Measurements from ENCODE around the gene AGAP1.

Gene AGAP1

DNA sequence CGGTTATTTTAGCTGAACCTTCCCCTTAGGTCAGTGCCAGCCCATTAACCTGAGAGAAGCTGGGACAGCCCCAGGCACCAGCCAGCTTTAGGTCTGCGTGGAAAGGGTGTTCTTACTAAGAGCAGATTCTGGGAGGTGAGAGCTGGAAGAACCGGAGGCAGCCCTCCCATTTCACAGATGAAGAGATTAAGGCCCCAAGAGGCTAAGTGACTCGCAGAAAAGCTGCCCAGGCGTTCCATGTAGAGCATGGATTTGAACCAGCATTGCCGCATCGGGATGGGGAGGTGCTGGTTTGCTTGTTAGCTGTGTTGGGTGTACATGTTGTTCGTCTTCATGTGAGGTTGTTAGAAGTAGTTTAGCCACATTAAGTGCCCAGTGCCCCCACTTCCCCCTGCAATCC lies 203.2 kb downstream of the AGAP1 start:
- H3K4me3 ChIP-seq (ENCODE audit: low read length in 2 of 2), result no peak overlapping the region
- peaks cover 0 to 7% of the 10 kb centered on the region in 2 donors for H3K4me1 ChIP-seq (ENCODE audit: control insufficient read depth in 2 of 2, insufficient read depth in 2 of 2, low read length in 2 of 2)
- H3K27me3 ChIP-seq (ENCODE audit: control insufficient read depth in 2 of 2, insufficient read depth in 2 of 2, low read length in 2 of 2), result no peaks in the 10 kb centered on the region
- H3K9ac ChIP-seq (ENCODE audit: low read depth in 1 of 2, low read length in 2 of 2), result no peak overlapping the region
- no peak overlapping the region for H3K27ac ChIP-seq (ENCODE audit: low read depth in 2 of 2, low read length in 2 of 2)
- H3K9me3 ChIP-seq (ENCODE audit: control insufficient read depth in 2 of 2, low read length in 2 of 2), result no peaks in the 10 kb centered on the region
- no peaks in the 10 kb centered on the region for H3K36me3 ChIP-seq (ENCODE audit: control insufficient read depth in 2 of 2, insufficient read depth in 2 of 2, low read length in 2 of 2)

DNA sequence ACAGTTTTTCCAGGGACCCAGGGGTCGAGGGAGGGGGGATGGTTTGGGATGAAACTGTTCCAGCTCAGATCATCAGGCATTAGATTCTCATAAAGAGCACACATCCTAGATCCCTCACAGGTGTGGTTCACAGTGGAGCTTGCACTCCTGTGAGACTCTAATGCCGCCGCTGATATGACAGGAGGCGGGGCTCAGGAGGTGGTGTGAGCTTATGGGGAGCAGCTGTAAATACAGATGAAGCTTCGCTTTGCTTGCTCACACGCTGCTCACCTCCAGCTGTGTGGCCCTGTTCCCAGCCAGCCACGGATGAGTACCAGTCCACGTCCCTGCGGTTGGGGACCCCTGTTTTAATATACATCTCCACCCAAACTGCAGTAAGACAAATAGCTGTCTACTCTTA lies 204.2 kb downstream of the AGAP1 start:
- peaks cover 8 to 12% of the 10 kb centered on the region in 2 donors for H3K4me1 ChIP-seq (ENCODE audit: control insufficient read depth in 2 of 2, insufficient read depth in 2 of 2, low read length in 2 of 2)
- H3K9me3 ChIP-seq (ENCODE audit: control insufficient read depth in 2 of 2, low read length in 2 of 2), result no peaks in the 10 kb centered on the region
- H3K4me3 ChIP-seq (ENCODE audit: low read length in 2 of 2), result no peak overlapping the region
- H3K27ac ChIP-seq (ENCODE audit: low read depth in 2 of 2, low read length in 2 of 2), result no peak overlapping the region
- H3K9ac ChIP-seq (ENCODE audit: low read depth in 1 of 2, low read length in 2 of 2), result no peak overlapping the region
- no peaks in the 10 kb centered on the region for H3K36me3 ChIP-seq (ENCODE audit: control insufficient read depth in 2 of 2, insufficient read depth in 2 of 2, low read length in 2 of 2)
- H3K27me3 ChIP-seq (ENCODE audit: control insufficient read depth in 2 of 2, insufficient read depth in 2 of 2, low read length in 2 of 2), result no peaks in the 10 kb centered on the region

DNA sequence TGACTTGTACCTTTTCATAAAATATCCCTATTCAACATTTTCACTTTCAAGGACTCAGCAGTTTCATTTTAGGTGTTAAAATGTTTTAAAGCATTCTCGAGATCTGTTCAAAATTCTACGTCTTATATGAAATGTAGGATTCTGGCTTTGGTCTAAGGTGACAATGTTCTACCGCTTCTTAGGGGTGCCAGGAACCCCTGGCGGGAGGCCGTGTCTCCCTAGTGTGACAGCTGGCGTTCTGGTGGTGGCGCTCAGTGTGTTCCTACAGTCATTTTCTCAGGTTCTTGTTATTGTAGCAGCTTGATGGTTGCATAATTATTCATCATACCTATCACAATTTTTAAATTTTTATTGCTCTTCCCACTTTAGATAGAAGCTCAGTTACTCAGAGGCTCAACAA lies 204.6 kb downstream of the AGAP1 start:
- H3K9me3 ChIP-seq (ENCODE audit: control insufficient read depth in 2 of 2, low read length in 2 of 2), result no peaks in the 10 kb centered on the region
- H3K4me3 ChIP-seq (ENCODE audit: low read length in 2 of 2), result no peak overlapping the region
- H3K9ac ChIP-seq (ENCODE audit: low read depth in 1 of 2, low read length in 2 of 2), result no peak overlapping the region
- no peaks in the 10 kb centered on the region for H3K27me3 ChIP-seq (ENCODE audit: control insufficient read depth in 2 of 2, insufficient read depth in 2 of 2, low read length in 2 of 2)
- H3K27ac ChIP-seq (ENCODE audit: low read depth in 2 of 2, low read length in 2 of 2), result no peak overlapping the region
- no peaks in the 10 kb centered on the region for H3K36me3 ChIP-seq (ENCODE audit: control insufficient read depth in 2 of 2, insufficient read depth in 2 of 2, low read length in 2 of 2)
- peaks cover 11 to 14% of the 10 kb centered on the region in 2 donors for H3K4me1 ChIP-seq (ENCODE audit: control insufficient read depth in 2 of 2, insufficient read depth in 2 of 2, low read length in 2 of 2)

DNA sequence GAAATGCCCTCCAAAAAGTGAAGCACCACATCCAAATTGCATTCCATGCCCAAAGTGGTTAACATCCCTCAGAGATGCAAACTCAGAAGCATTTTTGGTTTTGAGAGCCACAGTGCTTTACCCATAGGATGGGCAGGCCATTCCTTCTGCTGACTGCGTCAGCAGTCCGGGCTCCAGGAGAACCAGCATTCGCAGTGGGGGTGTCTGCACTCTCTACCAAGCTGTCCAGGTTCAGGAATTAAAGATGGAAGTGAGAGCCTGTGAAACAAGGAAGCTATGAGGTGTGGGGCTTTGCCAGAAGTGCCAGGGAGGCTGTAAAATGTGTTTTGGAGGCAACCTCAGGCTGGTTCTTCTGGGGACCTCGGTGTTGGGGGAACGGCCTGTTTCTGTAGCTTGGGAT lies 205.7 kb downstream of the AGAP1 start:
- Histone ChIP-seq H3K4me1 (ENCODE audit: control insufficient read depth in 2 of 2, insufficient read depth in 2 of 2, low read length in 2 of 2) (peaks cover 11 to 14% of the 10 kb centered on the region in 2 donors), H3K4me3 (ENCODE audit: low read length in 2 of 2) (no peak overlapping the region), H3K9ac (ENCODE audit: low read depth in 1 of 2, low read length in 2 of 2) (no peak overlapping the region), H3K27me3 (ENCODE audit: control insufficient read depth in 2 of 2, insufficient read depth in 2 of 2, low read length in 2 of 2) (no peaks in the 10 kb centered on the region), H3K9me3 (ENCODE audit: control insufficient read depth in 2 of 2, low read length in 2 of 2) (no peaks in the 10 kb centered on the region), H3K36me3 (ENCODE audit: control insufficient read depth in 2 of 2, insufficient read depth in 2 of 2, low read length in 2 of 2) (no peaks in the 10 kb centered on the region), H3K27ac (ENCODE audit: low read depth in 2 of 2, low read length in 2 of 2) (no peak overlapping the region)

DNA sequence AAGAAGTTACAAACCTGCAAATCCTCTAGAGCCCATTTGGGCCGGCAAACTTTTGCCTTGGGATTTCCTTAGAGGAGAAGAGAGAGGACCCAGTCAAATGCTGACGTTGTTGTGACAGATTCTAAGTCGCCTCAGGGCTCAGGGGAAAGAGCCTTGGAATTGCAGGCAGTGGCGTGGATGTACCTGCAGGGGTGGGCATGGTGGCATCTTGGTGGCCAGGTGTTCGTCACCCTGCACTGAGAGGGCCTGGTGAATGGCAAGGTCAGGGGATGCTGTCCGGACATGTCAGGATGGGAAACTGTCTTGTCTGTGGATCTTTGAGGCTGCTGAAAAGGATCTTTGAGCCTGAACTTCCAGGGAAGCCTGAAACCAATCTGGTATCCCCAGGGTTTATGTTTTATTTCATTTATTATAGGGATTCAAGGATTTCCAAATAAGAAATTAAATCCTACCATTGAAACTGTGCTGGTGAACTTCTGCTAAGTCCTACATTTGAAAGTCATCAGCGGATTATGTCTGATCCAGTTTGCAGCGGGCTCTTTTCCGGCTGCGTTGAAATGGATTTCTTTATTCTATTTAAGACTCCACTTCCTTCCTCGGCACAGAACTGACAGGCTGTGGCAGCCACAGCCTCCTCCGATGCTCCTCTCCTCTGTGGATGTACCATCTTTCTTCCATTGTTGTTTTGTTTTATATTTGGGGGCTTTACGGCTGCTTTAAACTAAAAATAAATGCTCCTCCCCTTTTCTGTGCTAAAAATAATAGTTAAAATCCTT lies 207.6 kb downstream of the AGAP1 start:
- Histone ChIP-seq H3K9ac (ENCODE audit: low read depth in 1 of 2, low read length in 2 of 2) (no peak overlapping the region), H3K27me3 (ENCODE audit: control insufficient read depth in 2 of 2, insufficient read depth in 2 of 2, low read length in 2 of 2) (no peaks in the 10 kb centered on the region), H3K4me3 (ENCODE audit: low read length in 2 of 2) (no peak overlapping the region), H3K4me1 (ENCODE audit: control insufficient read depth in 2 of 2, insufficient read depth in 2 of 2, low read length in 2 of 2) (peaks cover 15 to 20% of the 10 kb centered on the region in 2 donors), H3K36me3 (ENCODE audit: control insufficient read depth in 2 of 2, insufficient read depth in 2 of 2, low read length in 2 of 2) (no peaks in the 10 kb centered on the region), H3K9me3 (ENCODE audit: control insufficient read depth in 2 of 2, low read length in 2 of 2) (no peaks in the 10 kb centered on the region), H3K27ac (ENCODE audit: low read depth in 2 of 2, low read length in 2 of 2) (no peak overlapping the region)

DNA sequence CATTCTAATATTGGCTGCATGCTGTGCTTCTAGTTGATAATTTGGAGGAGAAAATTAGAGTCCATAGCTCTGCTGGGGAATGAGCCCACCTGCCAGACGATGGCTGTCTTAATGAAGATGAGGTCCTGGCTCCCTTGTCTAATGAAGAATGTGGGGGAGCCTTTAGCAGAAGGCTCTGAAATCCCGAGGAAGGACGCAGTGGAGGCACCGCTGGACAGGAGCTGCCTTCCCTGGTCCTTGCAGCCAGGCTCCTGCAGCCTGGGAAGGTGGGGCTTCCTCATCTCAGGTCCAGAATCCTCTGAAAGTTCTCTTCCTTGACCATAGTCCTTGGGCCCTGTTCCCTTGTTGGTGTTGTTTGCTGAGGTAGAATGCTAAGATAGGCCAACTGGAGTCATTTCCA lies 208.3 kb downstream of the AGAP1 start:
- Histone ChIP-seq H3K36me3 (ENCODE audit: control insufficient read depth in 2 of 2, insufficient read depth in 2 of 2, low read length in 2 of 2) (no peaks in the 10 kb centered on the region), H3K27ac (ENCODE audit: low read depth in 2 of 2, low read length in 2 of 2) (peak overlapping the region; percentile 13 to 50), H3K9ac (ENCODE audit: low read depth in 1 of 2, low read length in 2 of 2) (no peak overlapping the region), H3K27me3 (ENCODE audit: control insufficient read depth in 2 of 2, insufficient read depth in 2 of 2, low read length in 2 of 2) (no peaks in the 10 kb centered on the region), H3K4me3 (ENCODE audit: low read length in 2 of 2) (no peak overlapping the region), H3K9me3 (ENCODE audit: control insufficient read depth in 2 of 2, low read length in 2 of 2) (no peaks in the 10 kb centered on the region), H3K4me1 (ENCODE audit: control insufficient read depth in 2 of 2, insufficient read depth in 2 of 2, low read length in 2 of 2) (peaks cover 20 to 21% of the 10 kb centered on the region in 2 donors)

DNA sequence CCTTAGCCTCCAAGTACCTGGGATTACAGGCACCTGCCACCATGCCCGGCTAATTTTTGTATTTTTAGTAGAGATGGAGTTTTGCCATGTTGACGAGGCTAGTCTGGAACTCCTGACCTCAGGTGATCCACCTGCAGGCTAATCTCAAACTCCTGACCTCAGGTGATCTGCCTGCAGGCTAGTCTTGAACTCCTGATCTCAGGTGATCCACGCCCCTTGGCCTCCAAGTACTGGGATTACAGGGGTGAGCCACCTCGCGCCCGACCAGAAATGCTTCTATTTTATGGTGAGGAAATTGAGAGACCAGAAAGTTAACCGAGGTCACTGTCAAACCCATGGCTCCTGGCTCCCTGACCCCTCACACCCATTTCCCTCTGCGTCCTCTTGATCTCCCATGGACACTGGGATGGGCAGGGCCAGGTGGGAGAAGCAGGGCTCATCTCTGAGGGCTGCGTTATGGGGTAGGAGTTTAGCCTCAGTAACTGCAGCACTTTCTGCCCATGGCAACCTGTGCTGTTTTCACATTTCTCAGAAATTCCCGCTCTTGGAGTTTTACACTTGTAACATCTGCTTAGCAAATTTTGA lies 210.0 kb downstream of the AGAP1 start:
- Histone ChIP-seq H3K36me3 (ENCODE audit: control insufficient read depth in 2 of 2, insufficient read depth in 2 of 2, low read length in 2 of 2) (no peaks in the 10 kb centered on the region), H3K27me3 (ENCODE audit: control insufficient read depth in 2 of 2, insufficient read depth in 2 of 2, low read length in 2 of 2) (no peaks in the 10 kb centered on the region), H3K9ac (ENCODE audit: low read depth in 1 of 2, low read length in 2 of 2) (no peak overlapping the region), H3K4me3 (ENCODE audit: low read length in 2 of 2) (no peak overlapping the region), H3K4me1 (ENCODE audit: control insufficient read depth in 2 of 2, insufficient read depth in 2 of 2, low read length in 2 of 2) (peaks cover 22 to 35% of the 10 kb centered on the region in 2 donors), H3K9me3 (ENCODE audit: control insufficient read depth in 2 of 2, low read length in 2 of 2) (no peaks in the 10 kb centered on the region), H3K27ac (ENCODE audit: low read depth in 2 of 2, low read length in 2 of 2) (no peak overlapping the region)

DNA sequence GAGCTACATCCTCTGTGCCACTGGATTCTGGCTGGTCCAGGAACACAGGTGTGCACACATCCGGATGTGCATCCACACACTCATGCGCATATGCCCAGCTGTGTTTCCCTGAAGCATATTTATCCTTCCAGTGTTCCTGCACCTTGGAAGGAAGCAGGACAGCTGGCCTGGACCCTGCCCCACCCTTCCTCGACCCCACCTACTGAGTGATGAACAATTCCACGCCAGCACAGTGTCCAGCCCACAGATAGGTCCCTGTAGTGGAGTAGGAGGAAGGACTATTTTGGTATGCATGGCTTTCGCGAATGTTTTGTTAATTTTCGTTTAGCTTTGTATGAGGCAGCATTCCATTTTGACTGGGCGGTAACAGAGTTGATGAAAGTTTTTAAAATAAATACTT lies 211.5 kb downstream of the AGAP1 start:
- Histone ChIP-seq H3K4me1 (ENCODE audit: control insufficient read depth in 2 of 2, insufficient read depth in 2 of 2, low read length in 2 of 2) (peaks cover 34 to 46% of the 10 kb centered on the region in 2 donors), H3K9ac (ENCODE audit: low read depth in 1 of 2, low read length in 2 of 2) (no peak overlapping the region), H3K27me3 (ENCODE audit: control insufficient read depth in 2 of 2, insufficient read depth in 2 of 2, low read length in 2 of 2) (no peaks in the 10 kb centered on the region), H3K36me3 (ENCODE audit: control insufficient read depth in 2 of 2, insufficient read depth in 2 of 2, low read length in 2 of 2) (peaks cover 0 to 3% of the 10 kb centered on the region in 2 donors), H3K9me3 (ENCODE audit: control insufficient read depth in 2 of 2, low read length in 2 of 2) (no peaks in the 10 kb centered on the region), H3K27ac (ENCODE audit: low read depth in 2 of 2, low read length in 2 of 2) (no peak overlapping the region), H3K4me3 (ENCODE audit: low read length in 2 of 2) (no peak overlapping the region)

DNA sequence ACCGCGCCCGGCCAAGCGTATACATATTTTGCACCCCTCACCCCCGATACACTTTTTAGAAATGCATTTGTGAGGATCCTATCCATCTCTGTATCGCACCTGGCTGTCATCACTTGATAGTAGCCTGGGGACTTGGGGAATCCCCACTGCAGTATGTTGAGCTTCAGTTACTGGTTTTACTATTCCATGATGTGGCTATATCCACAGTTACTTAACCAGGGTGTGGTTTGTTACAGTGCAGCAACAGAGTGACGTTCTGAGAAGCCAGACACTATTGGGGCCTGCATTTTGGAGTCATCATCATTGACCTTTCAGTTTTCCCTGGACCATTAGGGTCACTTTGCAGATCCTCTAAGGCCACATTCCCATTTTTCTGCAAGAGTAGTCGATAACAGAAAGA lies 212.7 kb downstream of the AGAP1 start:
- Histone ChIP-seq H3K9me3 (ENCODE audit: control insufficient read depth in 2 of 2, low read length in 2 of 2) (no peaks in the 10 kb centered on the region), H3K4me3 (ENCODE audit: low read length in 2 of 2) (no peak overlapping the region), H3K9ac (ENCODE audit: low read depth in 1 of 2, low read length in 2 of 2) (no peak overlapping the region), H3K27me3 (ENCODE audit: control insufficient read depth in 2 of 2, insufficient read depth in 2 of 2, low read length in 2 of 2) (no peaks in the 10 kb centered on the region), H3K4me1 (ENCODE audit: control insufficient read depth in 2 of 2, insufficient read depth in 2 of 2, low read length in 2 of 2) (peaks cover 34 to 46% of the 10 kb centered on the region in 2 donors), H3K36me3 (ENCODE audit: control insufficient read depth in 2 of 2, insufficient read depth in 2 of 2, low read length in 2 of 2) (peaks cover 6 to 11% of the 10 kb centered on the region in 2 donors), H3K27ac (ENCODE audit: low read depth in 2 of 2, low read length in 2 of 2) (no peak overlapping the region)

DNA sequence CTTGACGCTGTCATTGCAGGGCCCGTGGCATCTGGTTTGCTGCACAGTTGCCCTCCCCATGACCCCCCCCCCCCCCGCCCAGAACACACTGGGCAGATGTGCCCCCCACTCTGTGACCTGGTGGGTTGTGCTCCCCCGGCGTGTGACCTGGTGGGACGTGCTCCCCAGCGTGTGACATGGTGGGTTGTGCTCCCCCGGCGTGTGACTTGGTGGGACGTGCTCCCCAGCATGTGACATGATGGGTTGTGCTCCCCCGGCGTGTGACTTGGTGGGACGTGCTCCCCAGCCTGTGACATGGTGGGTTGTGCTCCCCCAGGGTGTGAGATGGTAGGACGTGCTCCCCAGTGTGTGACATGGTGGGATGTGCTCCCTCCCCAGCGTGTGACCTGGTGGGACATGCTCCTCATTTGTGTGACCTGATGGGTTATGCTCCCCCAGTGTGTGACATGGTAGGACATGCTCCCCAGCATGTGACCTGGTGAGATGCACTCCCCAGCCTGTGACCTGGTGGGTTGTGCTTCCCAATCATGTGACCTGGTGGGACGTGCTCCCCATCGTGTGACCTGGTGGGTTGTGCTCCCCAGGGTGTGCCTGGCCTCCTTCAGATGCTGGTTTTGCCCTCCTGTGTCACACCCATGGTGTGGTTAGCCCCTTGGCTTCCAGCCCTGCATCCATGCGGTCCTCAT lies 213.7 kb downstream of the AGAP1 start:
- Histone ChIP-seq H3K9ac (ENCODE audit: low read depth in 1 of 2, low read length in 2 of 2) (peak overlapping the region in 1 of 2 donors; percentile 2), H3K9me3 (ENCODE audit: control insufficient read depth in 2 of 2, low read length in 2 of 2) (no peaks in the 10 kb centered on the region), H3K4me3 (ENCODE audit: low read length in 2 of 2) (no peak overlapping the region), H3K4me1 (ENCODE audit: control insufficient read depth in 2 of 2, insufficient read depth in 2 of 2, low read length in 2 of 2) (peaks cover 29 to 41% of the 10 kb centered on the region in 2 donors), H3K36me3 (ENCODE audit: control insufficient read depth in 2 of 2, insufficient read depth in 2 of 2, low read length in 2 of 2) (peaks cover 6 to 13% of the 10 kb centered on the region in 2 donors), H3K27ac (ENCODE audit: low read depth in 2 of 2, low read length in 2 of 2) (peak overlapping the region; percentile 84 to 89), H3K27me3 (ENCODE audit: control insufficient read depth in 2 of 2, insufficient read depth in 2 of 2, low read length in 2 of 2) (no peaks in the 10 kb centered on the region)

All from mucosa of rectum (tissue), 2 donors.